MM.1S (cell line): ENCODE results near the gene TEAD4.

ENCODE experiments used
- DNase-seq: peaks from one replicate; pipeline ENCODE4 v3.0.0-alpha.2; 2015
- H2AFZ ChIP-seq: fragments of 300-600 bp; sonication (generic); 2 replicates; pipeline ENCODE4 v1.6.0; 2016; ENCODE audit warnings: antibody characterized with exemption, low read length
- H3F3A ChIP-seq: fragments of 300-600 bp; sonication (generic); 2 replicates; pipeline ENCODE4 v1.6.1; 2016; ENCODE audit warnings: mild to moderate bottlenecking, antibody characterized with exemption, low read length, moderate library complexity, mixed read lengths; ENCODE audit not compliant: insufficient read depth
- H3K27ac ChIP-seq: fragments of 300-600 bp; sonication (generic); 2 replicates; pipeline ENCODE4 v1.5.1; 2016; ENCODE audit warnings: mild to moderate bottlenecking, low read length
- H3K27me3 ChIP-seq: fragments of 300-600 bp; sonication (generic); replicated peaks from 2 replicates; pipeline ENCODE4 v1.6.0; 2016; ENCODE audit warnings: low read length; ENCODE audit not compliant: insufficient read depth
- H3K36me3 ChIP-seq: fragments of 300-600 bp; sonication (generic); replicated peaks from 2 replicates; pipeline ENCODE4 v1.6.1; 2016; ENCODE audit warnings: mild to moderate bottlenecking, low read length, mixed read lengths; ENCODE audit not compliant: insufficient read depth
- H3K4me1 ChIP-seq: fragments of 300-600 bp; sonication (generic); 2 replicates; pipeline ENCODE4 v1.6.1; 2016; ENCODE audit warnings: low read length, mixed read lengths
- H3K4me2 ChIP-seq: fragments of 300-600 bp; sonication (generic); 2 replicates; pipeline ENCODE4 v1.6.0; 2016; ENCODE audit warnings: low read depth, low read length
- H3K4me3 ChIP-seq: fragments of 300-600 bp; sonication (generic); 2 replicates; pipeline ENCODE4 v1.5.1; 2016; ENCODE audit warnings: low read length, mixed read lengths
- H3K79me2 ChIP-seq: fragments of 300-600 bp; sonication (generic); 2 replicates; pipeline ENCODE4 v1.6.1; 2016; ENCODE audit warnings: mixed run types, low read length, mixed read lengths
- H3K9ac ChIP-seq: fragments of 300-600 bp; sonication (generic); 2 replicates; pipeline ENCODE4 v1.6.1; 2016; ENCODE audit warnings: low read length, mixed read lengths
- H3K9me2 ChIP-seq: fragments of 300-600 bp; sonication (generic); replicated peaks from 2 replicates; pipeline ENCODE4 v1.6.1; 2016; ENCODE audit warnings: mild to moderate bottlenecking, low read length, mixed read lengths; ENCODE audit not compliant: insufficient read depth
- H3K9me3 ChIP-seq: fragments of 300-600 bp; sonication (generic); replicated peaks from 2 replicates; pipeline ENCODE4 v1.6.1; 2016; ENCODE audit warnings: mild to moderate bottlenecking, low read length, mixed read lengths; ENCODE audit not compliant: insufficient read depth
- H4K20me1 ChIP-seq: fragments of 300-600 bp; sonication (generic); 2 replicates; pipeline ENCODE4 v1.6.1; 2016; ENCODE audit warnings: mild to moderate bottlenecking, low read length, moderate library complexity, mixed read lengths; ENCODE audit not compliant: insufficient read depth
- CTCF ChIP-seq: fragments of 300-600 bp; sonication (generic); IDR thresholded peaks from 2 replicates; pipeline ENCODE4 v1.5.1; 2016; ENCODE audit warnings: antibody characterized with exemption, low read length, mixed read lengths
- EZH2 ChIP-seq: fragments of 300-600 bp; sonication (generic); optimal IDR thresholded peaks from 2 replicates; pipeline ENCODE3; 2017; ENCODE audit warnings: low read depth, mild to moderate bottlenecking, antibody characterized with exemption, low read length, mixed read lengths
- EZH2phosphoT487 ChIP-seq: fragments of 300-600 bp; sonication (generic); IDR thresholded peaks from 2 replicates; pipeline ENCODE4 v1.6.1; 2018; ENCODE audit warnings: antibody characterized with exemption, low read length

Gene TEAD4

GRCh38 chr12:2997989-2998670 is 38.9 kb downstream of the TEAD4 start:
- H3K36me3 ChIP-seq = no peaks in the 10 kb centered on the region
- no peak overlapping the region for H3K4me2 ChIP-seq
- H3K27ac ChIP-seq = no peak overlapping the region
- no peak overlapping the region for H3K9ac ChIP-seq
- H3K9me2 ChIP-seq = no peaks in the 10 kb centered on the region
- no peaks in the 10 kb centered on the region for H3F3A ChIP-seq
- H2AFZ ChIP-seq = no peak overlapping the region
- no peaks in the 10 kb centered on the region for H3K9me3 ChIP-seq
- no peak overlapping the region for H3K4me3 ChIP-seq
- no peaks in the 10 kb centered on the region for H3K79me2 ChIP-seq
- TF ChIP-seq EZH2 (no peak), EZH2phosphoT487 (no peak), CTCF (no peak)
- no peak for DNase-seq
- H3K27me3 ChIP-seq = no peaks in the 10 kb centered on the region
- no peaks in the 10 kb centered on the region for H4K20me1 ChIP-seq
- H3K4me1 ChIP-seq = no peaks in the 10 kb centered on the region

GRCh38 chr12:2998789-2999264 is 39.6 kb downstream of the TEAD4 start:
- Histone ChIP-seq H3K9me2 (no peaks in the 10 kb centered on the region), H2AFZ (no peak overlapping the region), H3K4me1 (no peaks in the 10 kb centered on the region), H3K4me2 (no peak overlapping the region), H4K20me1 (no peaks in the 10 kb centered on the region), H3F3A (no peaks in the 10 kb centered on the region), H3K9me3 (no peaks in the 10 kb centered on the region), H3K79me2 (no peaks in the 10 kb centered on the region), H3K36me3 (no peaks in the 10 kb centered on the region), H3K27me3 (no peaks in the 10 kb centered on the region), H3K27ac (no peak overlapping the region), H3K4me3 (no peak overlapping the region), H3K9ac (no peak overlapping the region)
- no peak for DNase-seq
- TF ChIP-seq CTCF (no peak), EZH2phosphoT487 (no peak), EZH2 (no peak)

- no peaks in the 10 kb centered on the region for H3K9me3 ChIP-seq
- no peak overlapping the region for H2AFZ ChIP-seq
- no peak overlapping the region for H3K4me2 ChIP-seq
- H3K9ac ChIP-seq = no peak overlapping the region
- no peaks in the 10 kb centered on the region for H3F3A ChIP-seq
- no peaks in the 10 kb centered on the region for H3K36me3 ChIP-seq
- H3K27ac ChIP-seq = no peak overlapping the region
- no peaks in the 10 kb centered on the region for H3K79me2 ChIP-seq
- DNase-seq = no peak
- no peaks in the 10 kb centered on the region for H4K20me1 ChIP-seq
- no peaks in the 10 kb centered on the region for H3K4me1 ChIP-seq
- no peaks in the 10 kb centered on the region for H3K27me3 ChIP-seq
- no peak for TF ChIP-seq CTCF
- no peaks in the 10 kb centered on the region for H3K9me2 ChIP-seq
- H3K4me3 ChIP-seq = no peak overlapping the region
Measured at GRCh38 chr12:2999265-2999841, 40.2 kb downstream of the TEAD4 start.
